Measurements from ENCODE around the gene UFSP2.

The UFSP2 gene

GRCh38 chr4:185352741-185353140, 73.0 kb downstream of the UFSP2 start:
- DNase-seq (ENCODE audit: low read depth): no peak

- DNase-seq (ENCODE audit: low read depth): no peak
These were observed 73.6 kb downstream of the UFSP2 start for GRCh38 chr4:185352202-185352601.

GRCh38 chr4:185351691-185352090, 74.1 kb downstream of the UFSP2 start:
- no peak for DNase-seq (ENCODE audit: low read depth)
